Stimulated activated CD8-positive, alpha-beta memory T cell treated with anti-CD3 and anti-CD28 coated beads, Interleukin-15, amount 100 ng/mL, for 24 hours (primary cell): ENCODE data around the gene ANTXRL.
"Not testable (repeated sequence)": the region's sequence is repeated elsewhere in the genome, so short reads cannot be mapped to it uniquely, and the experiment has no call there.

Source experiments
- DNase-seq: peaks from one replicate; pipeline ENCODE4 v3.0.0-alpha.2; 2020; ENCODE audit warnings: low read depth

The ANTXRL gene

DNA sequence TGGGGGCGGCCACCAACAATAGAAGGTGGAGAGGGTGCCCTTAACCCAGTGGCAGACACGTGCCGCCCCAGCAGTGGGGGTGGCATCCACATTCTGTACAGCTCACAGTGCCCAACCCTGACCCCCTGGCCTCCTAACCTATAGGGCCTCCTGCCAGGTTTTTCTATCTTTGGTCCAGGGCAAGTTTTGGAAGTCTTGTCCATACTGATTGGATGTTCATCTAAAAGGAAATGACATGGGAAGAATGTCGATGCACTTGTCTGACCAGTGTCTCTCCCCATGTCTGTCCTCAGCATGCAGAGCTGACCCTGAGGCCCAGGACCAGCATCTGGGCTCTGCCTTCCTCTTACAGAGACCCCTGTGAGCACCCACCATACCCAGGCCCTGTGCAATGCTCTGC, 32.3 kb upstream of the ANTXRL start:
- no peak for DNase-seq

DNA sequence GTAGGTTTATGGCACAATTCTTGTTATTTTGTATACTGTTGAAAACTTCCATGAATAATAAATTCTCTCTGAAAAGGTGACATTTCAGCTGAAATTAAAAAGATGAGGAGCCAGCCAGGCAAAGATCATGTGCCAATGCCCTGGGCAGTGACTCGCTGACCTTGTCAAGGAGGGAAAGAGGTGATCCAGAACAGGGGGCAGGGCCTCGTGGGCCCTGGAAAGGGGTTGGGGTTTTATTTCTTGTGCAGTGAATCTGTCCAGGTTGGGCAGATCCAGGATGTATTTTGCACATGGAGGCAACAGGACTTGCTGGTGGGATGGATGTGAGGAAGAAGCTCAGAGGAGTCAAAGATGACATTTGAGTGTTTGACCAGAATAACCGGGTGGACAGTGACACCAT, 31.6 kb upstream of the ANTXRL start:
- DNase-seq = not testable (repeated sequence)

DNA sequence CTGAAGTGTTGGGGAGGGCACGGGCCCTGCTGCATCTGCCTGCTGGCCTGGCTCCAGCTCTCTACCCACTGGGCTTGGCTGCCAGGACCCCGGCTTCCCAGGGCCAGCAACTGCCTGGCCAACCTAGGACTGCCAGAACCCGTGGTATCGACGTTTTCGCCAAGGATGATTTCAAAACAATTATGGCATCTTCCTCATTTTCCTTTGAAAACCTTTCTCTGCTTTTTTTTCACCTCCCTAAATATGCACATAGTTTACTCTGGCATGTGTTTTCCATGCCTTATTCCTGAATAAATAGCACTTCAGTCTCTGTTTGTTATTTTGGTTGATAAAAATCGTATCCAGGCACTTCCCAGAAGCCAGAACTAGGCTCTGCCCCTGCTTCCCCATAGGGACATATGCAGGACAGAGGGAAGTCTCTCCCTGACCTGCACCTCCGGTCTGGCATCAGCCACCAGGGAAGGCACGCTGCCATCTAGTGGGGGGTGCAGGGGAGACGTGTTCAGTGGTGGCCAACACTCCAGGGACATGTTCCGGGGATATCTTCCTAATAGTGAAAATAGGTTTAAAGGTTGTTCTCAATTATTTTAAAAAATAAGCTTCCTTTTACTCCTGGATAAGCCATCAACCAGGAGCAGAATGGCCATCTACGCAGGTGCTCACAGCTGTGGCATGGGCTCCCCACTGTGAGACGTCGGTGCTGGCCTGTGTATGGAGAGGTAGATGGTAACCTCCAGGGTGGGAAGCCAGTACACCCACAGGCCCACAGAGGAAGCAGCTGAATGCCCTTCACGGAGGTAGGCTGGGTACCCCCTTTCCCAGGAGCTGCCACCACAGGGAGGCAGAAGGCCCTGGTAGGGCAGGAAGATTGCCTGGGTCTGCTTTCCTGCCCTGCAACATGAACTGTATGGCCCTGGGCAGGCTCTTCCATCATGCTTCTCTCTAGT, 30.7 kb upstream of the ANTXRL start:
- no peak for DNase-seq

DNA sequence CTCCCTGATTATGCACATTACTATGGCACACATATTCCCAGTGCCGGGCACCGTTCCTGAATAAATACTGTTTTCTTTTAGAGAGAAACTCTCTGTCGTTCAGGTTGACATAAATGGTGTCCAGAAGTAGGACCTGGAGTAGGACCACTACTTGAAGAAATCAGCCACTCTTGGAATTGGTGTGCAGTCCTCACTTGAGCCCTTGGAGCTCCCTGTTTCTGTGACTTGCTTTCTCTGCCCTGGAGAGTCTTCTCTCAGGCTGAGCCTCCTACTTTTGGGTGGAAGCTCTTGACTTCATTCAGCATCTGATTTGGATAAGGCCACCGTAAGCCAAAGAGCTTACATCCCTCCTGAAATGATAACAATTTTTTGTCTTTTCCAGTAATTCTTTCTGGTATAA, 29.7 kb upstream of the ANTXRL start:
- DNase-seq = no peak

DNA sequence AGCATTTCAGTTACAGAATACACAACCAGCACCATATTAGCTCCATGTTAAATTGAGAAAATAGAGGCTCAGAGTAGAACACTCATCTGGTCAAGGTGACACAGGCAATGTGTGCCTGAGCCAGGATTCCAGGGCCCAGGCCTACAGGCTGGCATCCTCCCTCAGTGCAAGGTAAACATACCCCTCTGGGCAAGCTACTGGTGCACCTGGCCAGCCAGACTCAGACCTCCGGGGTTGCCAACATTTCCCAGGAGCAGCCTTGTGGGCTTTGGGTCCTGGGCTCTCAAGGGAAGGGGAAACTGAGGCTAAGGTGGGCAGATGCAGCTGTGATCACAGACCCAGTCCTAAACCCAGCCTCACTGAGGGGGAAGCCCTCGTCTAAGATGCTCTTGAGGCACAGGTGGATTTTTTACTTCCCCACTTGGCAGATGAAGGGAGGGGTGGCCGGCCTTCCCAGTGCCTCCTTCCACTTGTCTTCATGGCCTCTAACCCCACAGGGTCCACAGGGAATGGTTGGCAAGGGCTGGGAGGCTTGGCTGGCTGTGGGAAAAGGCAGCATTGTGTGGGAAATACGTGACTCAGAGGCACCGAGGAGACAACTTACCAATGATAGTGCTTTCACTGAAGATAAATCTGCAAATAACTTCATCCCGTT, 23.8 kb upstream of the ANTXRL start:
- DNase-seq = not testable (repeated sequence)

DNA sequence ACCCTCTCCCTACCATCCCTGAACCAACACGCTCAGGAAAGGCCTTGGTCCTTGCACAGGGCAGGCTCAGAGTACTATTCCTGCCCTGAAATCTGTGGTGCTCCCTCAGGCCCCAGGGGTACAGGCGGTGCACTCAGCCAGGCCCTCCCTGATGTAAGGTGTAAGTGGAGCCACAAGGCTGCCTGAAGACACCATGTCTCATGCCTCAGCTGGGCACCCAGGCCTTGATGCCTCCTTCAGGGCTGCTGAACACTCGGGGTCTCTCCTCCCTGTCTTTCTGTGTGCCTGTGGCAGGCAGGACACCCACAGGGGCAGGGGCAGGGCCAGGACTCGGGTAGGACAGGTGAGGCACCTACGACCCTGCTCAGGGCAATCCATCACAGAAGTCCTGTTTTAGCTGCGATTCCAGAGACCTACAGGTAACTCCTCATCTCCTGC, 22.9 kb upstream of the ANTXRL start:
- DNase-seq = no peak

DNA sequence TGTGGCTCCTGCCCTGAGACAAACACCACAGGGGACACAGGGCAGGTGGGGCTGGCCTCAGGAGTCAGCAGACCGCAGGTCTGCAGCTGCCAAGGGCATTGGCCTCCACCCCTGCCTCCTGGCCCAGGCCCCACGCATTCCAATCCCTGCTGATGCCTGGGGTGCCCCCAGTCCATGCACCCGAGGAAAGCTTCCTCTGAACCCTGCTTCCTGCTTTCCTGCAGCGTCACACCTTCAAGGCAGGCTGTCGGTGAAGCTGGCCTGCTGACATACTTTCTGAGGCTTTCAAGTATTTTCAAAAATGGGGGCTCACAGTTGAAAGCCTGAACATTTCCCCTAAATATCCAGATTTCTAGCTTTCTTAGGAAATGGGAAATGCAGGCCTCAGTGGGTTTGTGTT, 22.5 kb upstream of the ANTXRL start:
- DNase-seq = no peak

DNA sequence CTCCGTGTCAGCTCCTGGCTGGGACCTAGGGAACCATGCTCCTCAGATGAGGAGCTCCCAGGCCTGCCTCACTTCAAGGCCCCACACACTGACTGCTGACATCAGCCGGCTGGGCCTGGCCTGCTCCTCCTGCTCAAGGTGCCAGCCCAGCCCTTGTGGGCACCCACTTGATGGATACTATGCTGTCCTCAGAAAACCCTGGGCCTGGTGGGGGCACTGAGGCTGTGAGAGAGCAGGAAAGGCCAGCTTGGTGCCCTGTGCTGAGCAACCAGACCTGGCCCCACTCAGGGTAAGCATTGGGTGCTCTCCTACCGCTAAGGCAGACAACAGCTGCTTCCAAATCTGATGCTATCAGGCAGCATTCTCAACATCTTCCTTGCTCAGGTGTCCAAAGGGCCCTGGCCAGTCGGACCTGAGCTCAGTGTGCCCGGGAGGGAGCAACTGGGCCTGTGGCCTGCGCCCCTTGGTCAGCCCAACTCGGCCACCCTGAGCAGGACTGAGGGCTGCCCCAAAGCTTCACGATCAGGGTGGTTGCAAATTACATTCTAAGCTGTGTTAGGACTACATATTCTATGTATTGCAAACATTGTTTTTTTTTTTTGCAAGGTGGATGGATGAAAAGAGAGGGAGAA, 21.9 kb upstream of the ANTXRL start:
- DNase-seq = no peak

DNA sequence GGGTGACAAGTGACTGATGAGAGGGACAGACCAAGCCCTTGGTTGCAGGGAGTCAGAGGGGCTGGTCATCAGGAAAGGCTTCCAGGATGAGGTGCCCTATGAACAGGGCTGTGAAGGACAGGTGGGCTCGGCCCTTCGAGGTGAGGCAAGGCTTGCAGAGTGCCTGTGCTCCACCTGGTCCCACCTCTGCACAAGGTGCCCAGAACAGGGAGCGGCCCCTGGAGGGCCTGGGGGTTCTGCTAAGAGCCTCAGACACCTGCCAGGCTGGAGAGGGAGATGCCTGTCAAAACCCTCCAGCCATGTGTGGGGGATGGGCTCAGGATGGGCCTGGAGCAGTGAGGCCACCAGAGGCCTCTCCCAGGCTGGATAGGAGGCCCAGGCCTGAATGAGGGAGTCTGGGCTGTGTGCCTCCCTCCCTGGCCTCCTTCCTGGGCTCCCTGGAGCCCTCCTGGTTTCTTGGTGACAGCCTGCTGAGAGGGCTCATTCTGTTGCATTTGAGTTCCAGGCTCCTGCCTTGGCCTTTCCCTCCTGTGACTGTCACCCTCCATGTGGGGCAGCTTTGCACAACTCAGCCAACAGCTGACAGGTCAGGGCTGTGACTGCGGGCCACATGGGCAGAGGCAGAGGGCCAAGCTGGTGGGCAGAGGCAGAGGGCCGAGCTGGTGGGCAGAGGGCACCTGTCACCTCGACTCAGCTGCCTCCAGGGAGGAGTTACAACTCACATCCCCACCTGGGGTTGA, 21.1 kb upstream of the ANTXRL start:
- DNase-seq = not testable (repeated sequence)

DNA sequence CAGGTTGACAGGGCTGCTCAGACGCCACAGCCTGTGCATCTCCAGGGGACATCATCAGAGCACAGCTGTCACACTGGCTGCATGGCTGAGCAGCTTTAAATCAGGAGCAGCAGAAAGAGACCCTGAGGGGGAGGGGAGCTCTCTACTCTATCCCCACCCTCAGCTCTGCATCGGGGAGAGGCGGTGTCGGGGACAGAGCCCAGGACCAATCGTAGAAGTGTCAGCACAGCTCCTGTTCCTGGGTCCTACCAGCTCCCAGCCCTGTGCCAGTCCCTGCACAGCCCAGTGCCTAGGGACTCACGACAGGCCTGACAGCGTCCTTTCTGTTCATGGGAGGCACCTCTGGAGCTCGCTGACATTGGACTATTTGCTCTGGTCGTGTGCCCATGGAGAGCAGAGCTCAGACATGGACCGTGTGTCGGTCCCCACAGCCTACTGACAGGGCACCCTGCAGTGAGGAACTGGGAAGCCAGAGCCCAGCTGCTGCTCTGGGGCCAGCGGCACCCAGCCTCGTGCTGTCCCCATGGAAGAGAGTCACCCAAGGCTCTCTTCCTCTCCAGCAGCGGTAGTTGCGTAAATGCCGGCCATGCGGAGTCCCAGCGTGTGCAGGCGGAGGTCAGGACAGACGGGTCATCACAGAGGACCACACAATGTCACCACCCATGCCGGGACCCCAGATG, 20.4 kb upstream of the ANTXRL start:
- no peak for DNase-seq

DNA sequence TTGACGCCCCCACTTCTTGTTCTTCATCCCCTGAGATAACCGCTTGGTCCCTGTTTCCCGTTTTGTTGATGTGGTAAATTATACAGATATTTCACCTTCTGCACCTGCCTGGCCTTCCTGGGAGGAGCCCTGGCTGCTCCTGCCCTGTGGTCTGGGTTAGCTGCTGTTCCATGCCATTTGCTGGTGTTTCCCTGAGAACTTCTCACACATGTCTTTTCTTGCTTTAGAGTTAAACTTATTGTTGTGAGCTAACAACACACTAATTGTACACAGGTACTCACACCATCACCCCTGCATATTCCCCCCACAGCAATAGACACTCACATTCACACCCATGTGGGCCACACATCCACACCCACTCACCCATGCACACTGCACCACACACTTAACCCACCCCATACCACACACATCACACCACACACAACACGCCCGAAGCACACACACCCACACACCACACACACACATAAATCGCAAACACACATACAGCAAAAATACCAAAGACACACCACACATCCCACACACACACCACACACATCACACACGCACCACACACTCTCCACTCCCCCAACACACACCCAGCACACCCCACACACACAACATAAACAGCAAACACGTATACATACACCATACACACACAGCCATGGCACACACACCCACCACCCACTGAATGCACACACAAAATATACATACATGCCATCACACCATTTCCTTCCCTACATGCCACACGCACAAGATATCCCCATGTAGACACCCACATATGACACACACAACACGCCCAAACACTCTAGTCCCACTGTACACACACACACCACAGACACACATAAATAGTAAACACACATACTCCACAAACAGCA, 19.4 kb upstream of the ANTXRL start:
- DNase-seq = no peak

DNA sequence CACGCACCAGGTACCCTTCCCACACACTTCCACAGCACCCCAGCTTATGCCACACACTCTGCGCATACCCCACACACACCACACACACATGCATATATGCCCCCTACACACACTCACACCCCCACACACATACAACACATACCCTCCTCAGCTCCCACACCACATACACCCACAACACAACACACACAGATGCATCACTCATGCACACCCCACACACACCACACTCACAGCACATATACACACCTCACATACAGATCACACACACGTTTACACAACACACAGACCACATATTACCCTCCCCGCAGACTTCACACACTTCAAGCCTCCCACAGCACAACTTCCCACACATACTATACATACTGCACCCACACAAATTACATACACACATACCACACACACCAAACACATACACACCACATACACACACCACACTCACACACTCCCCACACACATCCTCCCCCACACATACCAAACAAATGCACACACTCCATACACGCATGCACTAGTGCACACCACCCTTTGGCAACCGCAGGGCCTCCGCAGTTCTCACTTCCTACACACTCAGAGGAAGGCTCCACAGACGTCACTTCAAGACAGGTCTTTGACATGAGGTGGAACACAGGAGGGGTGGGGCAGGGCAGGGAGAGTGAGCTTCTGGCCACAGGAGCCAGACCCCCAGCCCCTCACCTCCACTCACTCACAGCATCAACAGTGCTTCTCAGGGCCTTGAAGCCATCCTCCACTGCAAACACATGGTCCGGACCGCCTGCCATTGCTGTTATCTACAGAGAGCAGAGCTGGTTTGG, 18.5 kb upstream of the ANTXRL start:
- no peak for DNase-seq

DNA sequence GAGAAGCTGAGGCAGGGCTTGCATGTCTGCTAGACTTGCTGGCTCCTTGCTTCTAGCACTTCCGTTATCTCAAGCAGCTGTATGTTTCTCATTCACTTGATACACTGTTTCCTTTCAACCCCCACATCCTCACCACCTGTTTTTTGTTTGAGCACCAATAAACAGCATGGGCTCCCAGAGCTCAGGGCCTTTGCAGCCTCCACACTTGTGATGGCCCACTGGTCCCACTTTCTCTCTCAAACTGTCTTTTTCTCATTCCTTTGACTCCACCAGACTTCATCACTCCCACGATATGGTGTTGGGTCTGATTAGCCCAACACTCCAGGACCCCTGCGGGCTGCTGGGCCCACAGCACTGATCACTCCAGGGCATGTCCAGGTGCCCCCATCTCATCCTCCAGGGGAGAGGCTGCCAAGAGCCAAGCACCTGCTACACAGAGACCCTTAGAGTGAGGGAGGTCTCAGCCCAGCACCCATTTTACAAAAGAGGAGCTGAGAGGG, 17.2 kb upstream of the ANTXRL start:
- not testable (repeated sequence) for DNase-seq

DNA sequence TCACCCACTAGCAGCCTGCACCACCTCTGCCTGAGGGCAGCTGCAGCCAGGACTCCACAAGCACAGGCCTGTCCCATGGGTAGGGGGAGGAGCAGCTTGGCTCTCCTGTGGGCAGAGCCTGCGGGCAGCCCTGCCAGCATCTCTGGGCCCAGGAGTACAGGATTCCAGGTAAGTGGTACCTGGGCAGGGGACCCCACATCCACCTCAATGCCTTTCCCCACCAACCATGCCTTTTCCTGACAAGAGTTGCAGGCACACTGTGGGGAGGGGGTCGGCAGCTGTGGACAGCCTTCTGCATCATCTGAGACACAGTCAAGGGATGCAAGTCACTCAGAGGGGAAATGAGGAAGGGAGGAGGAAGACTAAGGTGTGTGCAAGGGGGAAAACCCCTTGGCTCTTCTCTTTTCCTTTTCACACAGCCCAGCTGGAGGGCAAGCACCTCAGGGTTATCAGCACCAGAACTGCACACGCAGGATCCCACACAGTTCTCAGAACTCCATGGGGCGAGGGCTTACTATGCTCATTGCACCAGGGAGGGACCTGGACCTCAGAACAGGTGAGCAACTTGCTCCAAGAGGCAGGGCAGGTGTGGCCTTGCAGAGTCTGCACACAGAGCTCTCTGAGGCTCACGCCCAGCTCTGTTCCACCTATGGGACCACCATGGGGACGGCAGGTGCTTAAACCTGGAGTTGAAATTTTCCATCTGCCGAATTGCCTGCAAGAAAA, 16.5 kb upstream of the ANTXRL start:
- no peak for DNase-seq

DNA sequence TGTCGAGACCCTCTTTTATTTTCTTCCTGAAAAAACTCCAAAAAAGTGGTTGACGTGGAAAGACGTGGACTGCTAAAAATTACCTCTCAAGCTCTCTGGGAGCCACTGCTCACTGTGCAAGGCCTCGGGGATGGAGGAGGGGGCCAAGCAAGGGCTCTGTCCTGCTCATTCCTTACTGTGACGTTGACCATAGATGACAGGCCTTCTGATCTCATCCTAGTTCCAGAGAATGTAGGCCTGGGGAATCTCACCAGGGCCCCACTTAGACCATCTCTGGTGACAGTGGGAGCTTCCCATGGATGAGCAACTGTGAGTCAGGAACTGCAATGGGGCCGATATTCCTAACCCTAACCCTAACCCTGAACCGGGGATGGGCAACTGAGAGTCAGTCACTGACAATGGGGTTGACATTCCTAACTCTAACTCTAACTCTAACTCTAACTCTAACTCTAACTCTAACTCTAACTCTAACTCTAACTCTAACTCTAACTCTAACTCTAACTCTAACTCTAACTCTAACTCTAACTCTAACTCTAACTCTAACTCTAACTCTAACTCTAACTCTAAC, 15.8 kb upstream of the ANTXRL start:
- not testable (repeated sequence) for DNase-seq

DNA sequence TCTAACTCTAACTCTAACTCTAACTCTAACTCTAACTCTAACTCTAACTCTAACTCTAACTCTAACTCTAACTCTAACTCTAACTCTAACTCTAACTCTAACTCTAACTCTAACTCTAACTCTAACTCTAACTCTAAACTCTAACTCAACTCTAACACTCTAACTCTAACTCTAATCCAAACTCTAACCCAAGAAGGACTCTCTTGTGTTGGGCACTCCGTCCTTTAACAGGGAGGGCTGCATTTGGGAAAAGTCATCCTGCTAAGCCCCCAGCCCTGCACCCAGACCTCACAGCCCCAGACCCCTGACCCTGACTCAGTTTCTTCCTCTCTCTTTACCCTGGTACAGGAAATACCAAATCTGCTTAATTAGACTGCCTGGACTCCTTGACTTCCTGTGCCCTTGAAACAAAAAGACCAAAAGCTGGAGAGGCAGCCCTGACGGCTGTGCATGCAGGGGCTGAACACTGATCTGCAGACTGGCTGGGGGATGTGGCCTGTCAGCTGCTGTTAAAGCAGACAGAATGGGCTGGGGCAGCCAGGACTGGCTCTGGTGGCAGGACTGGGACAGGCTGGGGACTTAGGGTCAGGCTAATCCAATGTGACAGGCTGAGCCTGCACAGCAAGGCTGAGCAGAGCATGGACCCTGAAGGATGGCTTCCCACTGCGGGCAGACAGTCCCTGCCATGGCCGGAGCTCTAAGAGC, 14.8 kb upstream of the ANTXRL start:
- DNase-seq = not testable (repeated sequence)

DNA sequence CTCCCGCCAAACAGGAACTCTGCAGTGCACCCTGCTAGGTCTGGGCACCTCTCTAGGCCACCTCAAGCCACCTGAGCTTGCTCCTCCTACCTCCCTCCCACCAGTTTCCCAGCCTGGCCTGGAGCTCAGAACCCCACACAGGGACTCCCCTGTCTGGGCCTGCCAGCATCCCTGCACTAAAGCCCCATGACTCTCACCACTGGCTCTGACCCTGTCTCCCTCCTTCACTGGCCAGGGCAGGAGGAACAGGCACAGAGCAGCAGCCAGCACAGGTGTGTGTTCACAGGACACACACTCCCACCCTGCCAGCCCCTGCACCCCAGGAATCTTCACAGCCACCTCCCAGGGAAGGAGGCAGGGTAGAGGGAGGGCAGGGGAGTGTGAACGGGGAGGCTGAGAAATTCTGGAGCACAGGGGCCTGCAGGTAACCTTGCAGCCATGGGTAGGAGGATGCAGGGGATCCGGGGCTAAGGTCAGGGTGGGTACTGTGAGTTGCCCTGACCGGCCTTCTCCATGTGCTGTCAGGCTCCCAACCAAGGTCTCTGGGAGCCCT, 13.9 kb upstream of the ANTXRL start:
- DNase-seq = no peak
